ENCODE results near the gene ADM2.

- TF ChIP-seq EP300 (IDR thresholded peaks at IDR 0.05; ENCODE audit: borderline replicate concordance in 1 of 2, low read depth in 1 of 2, low read length in 1 of 2) (no peak), MXI1 (IDR thresholded peaks at IDR 0.05; ENCODE audit: low read depth, low read length) (no peak), TAF1 (IDR thresholded peaks at IDR 0.05; ENCODE audit: borderline replicate concordance, low read depth, low read length) (no peak), CTCF (IDR thresholded peaks at IDR 0.05) (no peak)
Observed at GRCh38 chr22:50505776-50506610, 24.6 kb downstream of the ADM2 start.

Measured in SK-N-SH (cell line).